ENCODE results near the gene KATNB1.

Gene KATNB1

GRCh38 chr16:57783116-57783515 lies 47.5 kb downstream of the KATNB1 start:
- Histone ChIP-seq H3K9me3 (replicated peaks; ENCODE audit: insufficient read depth, low read length) (no peaks in the 10 kb centered on the region), H3K4me2 (ENCODE audit: low read depth, low read length) (no peak overlapping the region), H3K4me3 (ENCODE audit: low read length) (no peak overlapping the region), H3K9ac (ENCODE audit: low read length) (no peak overlapping the region), H3F3A (ENCODE audit: insufficient read depth, low read length) (no peaks in the 10 kb centered on the region), H3K79me2 (ENCODE audit: low read length) (no peaks in the 10 kb centered on the region), H3K9me2 (replicated peaks; ENCODE audit: insufficient read depth, low read length) (no peaks in the 10 kb centered on the region), H3K36me3 (replicated peaks; ENCODE audit: insufficient read depth, low read length) (no peaks in the 10 kb centered on the region), H3K27me3 (replicated peaks; ENCODE audit: insufficient read depth, low read length) (no peaks in the 10 kb centered on the region), H3K27ac (ENCODE audit: low read length) (no peak overlapping the region), H2AFZ (ENCODE audit: low read length) (no peak overlapping the region), H4K20me1 (ENCODE audit: insufficient read depth, low read length) (no peaks in the 10 kb centered on the region), H3K4me1 (ENCODE audit: low read length) (no peaks in the 10 kb centered on the region)
- no peak for TF ChIP-seq EZH2 (optimal IDR thresholded peaks at IDR 0.05; ENCODE audit: low read depth, low read length)
- TF ChIP-seq CTCF (IDR thresholded peaks at IDR 0.05; ENCODE audit: low read length) = no peak
- TF ChIP-seq EZH2phosphoT487 (IDR thresholded peaks at IDR 0.05; ENCODE audit: low read length) = no peak
- DNase-seq = no peak

- no peak overlapping the region for H3K27ac ChIP-seq (ENCODE audit: low read length)
- no peaks in the 10 kb centered on the region for H3K36me3 ChIP-seq (replicated peaks; ENCODE audit: insufficient read depth, low read length)
- TF ChIP-seq EZH2 (optimal IDR thresholded peaks at IDR 0.05; ENCODE audit: low read depth, low read length) (no peak), CTCF (IDR thresholded peaks at IDR 0.05; ENCODE audit: low read length) (no peak), EZH2phosphoT487 (IDR thresholded peaks at IDR 0.05; ENCODE audit: low read length) (no peak)
- H3K4me3 ChIP-seq (ENCODE audit: low read length) = no peak overlapping the region
- no peaks in the 10 kb centered on the region for H3K9me3 ChIP-seq (replicated peaks; ENCODE audit: insufficient read depth, low read length)
- no peaks in the 10 kb centered on the region for H4K20me1 ChIP-seq (ENCODE audit: insufficient read depth, low read length)
- no peak overlapping the region for H3K4me2 ChIP-seq (ENCODE audit: low read depth, low read length)
- no peak overlapping the region for H3K9ac ChIP-seq (ENCODE audit: low read length)
- no peaks in the 10 kb centered on the region for H3K79me2 ChIP-seq (ENCODE audit: low read length)
- H3F3A ChIP-seq (ENCODE audit: insufficient read depth, low read length) = no peaks in the 10 kb centered on the region
- no peak for DNase-seq
- H3K4me1 ChIP-seq (ENCODE audit: low read length) = no peaks in the 10 kb centered on the region
- H3K27me3 ChIP-seq (replicated peaks; ENCODE audit: insufficient read depth, low read length) = no peaks in the 10 kb centered on the region
- H2AFZ ChIP-seq (ENCODE audit: low read length) = no peak overlapping the region
- no peaks in the 10 kb centered on the region for H3K9me2 ChIP-seq (replicated peaks; ENCODE audit: insufficient read depth, low read length)
Measured at GRCh38 chr16:57783883-57784282, 48.3 kb downstream of the KATNB1 start.

- no peaks in the 10 kb centered on the region for H3F3A ChIP-seq (ENCODE audit: insufficient read depth, low read length)
- no peaks in the 10 kb centered on the region for H3K27me3 ChIP-seq (replicated peaks; ENCODE audit: insufficient read depth, low read length)
- H3K4me1 ChIP-seq (ENCODE audit: low read length) = no peaks in the 10 kb centered on the region
- no peak overlapping the region for H3K27ac ChIP-seq (ENCODE audit: low read length)
- TF ChIP-seq CTCF (IDR thresholded peaks at IDR 0.05; ENCODE audit: low read length) (no peak), EZH2phosphoT487 (IDR thresholded peaks at IDR 0.05; ENCODE audit: low read length) (no peak), EZH2 (optimal IDR thresholded peaks at IDR 0.05; ENCODE audit: low read depth, low read length) (no peak)
- H3K9me3 ChIP-seq (replicated peaks; ENCODE audit: insufficient read depth, low read length) = no peaks in the 10 kb centered on the region
- no peaks in the 10 kb centered on the region for H4K20me1 ChIP-seq (ENCODE audit: insufficient read depth, low read length)
- DNase-seq = no peak
- no peak overlapping the region for H3K4me3 ChIP-seq (ENCODE audit: low read length)
- H2AFZ ChIP-seq (ENCODE audit: low read length) = no peak overlapping the region
- H3K9ac ChIP-seq (ENCODE audit: low read length) = no peak overlapping the region
- no peak overlapping the region for H3K4me2 ChIP-seq (ENCODE audit: low read depth, low read length)
- no peaks in the 10 kb centered on the region for H3K79me2 ChIP-seq (ENCODE audit: low read length)
- H3K9me2 ChIP-seq (replicated peaks; ENCODE audit: insufficient read depth, low read length) = no peaks in the 10 kb centered on the region
- no peaks in the 10 kb centered on the region for H3K36me3 ChIP-seq (replicated peaks; ENCODE audit: insufficient read depth, low read length)
Measured at GRCh38 chr16:57784334-57784733, 48.8 kb downstream of the KATNB1 start.

Data from MM.1S (cell line).